Measurements from ENCODE around the gene ABCC6. TPM values are rescaled to one million over a fixed set of nuclear protein-coding genes. Genes with fewer than 3 reads are reported as not detected.

ABCC6 gene
- total RNA-seq, 1 experiment from 2014 or later, result 2.7 TPM

DNA sequence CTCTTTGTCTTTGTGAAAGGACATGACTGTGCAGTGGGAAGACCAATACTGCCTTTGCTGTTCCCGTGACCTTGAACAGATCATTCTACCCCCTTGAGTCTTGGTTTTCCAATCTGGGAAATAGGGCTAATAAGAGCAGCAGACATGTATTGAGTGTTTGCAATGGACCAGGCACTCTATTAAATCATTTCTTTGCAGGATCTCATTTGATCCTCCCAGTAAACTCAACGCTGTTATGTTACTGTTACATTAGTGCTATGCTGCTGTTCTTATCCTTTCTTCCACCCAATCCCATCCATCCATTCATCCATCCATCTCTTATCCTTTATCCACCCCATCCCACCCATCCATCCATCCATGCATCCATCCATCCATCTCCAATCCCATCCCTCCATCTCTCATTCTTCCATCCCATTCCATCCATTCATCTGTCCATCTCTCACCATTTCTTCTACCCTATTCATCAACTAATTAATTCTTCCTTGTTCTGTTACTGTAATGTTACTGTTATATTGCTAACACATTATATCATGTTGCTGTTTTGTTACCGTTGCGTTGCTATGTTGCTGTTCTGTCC lies 65.1 kb downstream of the ABCC6 start:
- Histone ChIP-seq H3K27ac (ENCODE audit: low read depth, low read length) (no peak overlapping the region), H3K9me3 (ENCODE audit: control insufficient read depth in 1 of 2, insufficient read depth in 1 of 2, low read depth in 1 of 2, low read length in 2 of 2) (no peaks in the 10 kb centered on the region), H3K36me3 (ENCODE audit: control insufficient read depth in 1 of 2, insufficient read depth in 2 of 2, low read length in 2 of 2) (no peaks in the 10 kb centered on the region), H3K27me3 (ENCODE audit: insufficient read depth, low read length) (no peaks in the 10 kb centered on the region), H2AFZ (ENCODE audit: low read depth, low read length, poor library complexity, severe bottlenecking) (no peak overlapping the region), H3K4me2 (ENCODE audit: low read length) (no peak overlapping the region), H4K20me1 (ENCODE audit: insufficient read depth) (no peaks in the 10 kb centered on the region), H3K9me2 (ENCODE audit: insufficient read depth) (no peaks in the 10 kb centered on the region), H3K4me1 (ENCODE audit: control insufficient read depth in 1 of 2, insufficient read depth in 2 of 2, low read length in 2 of 2) (no peaks in the 10 kb centered on the region), H3K9ac (ENCODE audit: low read length) (no peak overlapping the region), H3K79me2 (ENCODE audit: insufficient read depth, low read length) (no peaks in the 10 kb centered on the region), H3K4me3 (replicated peaks in 1 of 2; ENCODE audit: low read depth in 1 of 2, low read length in 2 of 2) (no peak overlapping the region)
- ChIA-PET POLR2A (no interaction called here), CTCF (no interaction called here), RAD21 (ENCODE audit: low non-redundant PET in 1 of 2, low total read pairs in 2 of 2, uncharacterized antibody in 2 of 2, unreplicated experiment in 2 of 2) (no interaction called here)
- no TSS peak for BruUV-seq (replicated peaks)
- intact Hi-C loops (cut with micrococcal nuclease), result no loop called here
- ATAC-seq (no peak), DNase-seq (ENCODE audit: low read depth, low spot score) (no peak)
- TF ChIP-seq, protein P1, sequence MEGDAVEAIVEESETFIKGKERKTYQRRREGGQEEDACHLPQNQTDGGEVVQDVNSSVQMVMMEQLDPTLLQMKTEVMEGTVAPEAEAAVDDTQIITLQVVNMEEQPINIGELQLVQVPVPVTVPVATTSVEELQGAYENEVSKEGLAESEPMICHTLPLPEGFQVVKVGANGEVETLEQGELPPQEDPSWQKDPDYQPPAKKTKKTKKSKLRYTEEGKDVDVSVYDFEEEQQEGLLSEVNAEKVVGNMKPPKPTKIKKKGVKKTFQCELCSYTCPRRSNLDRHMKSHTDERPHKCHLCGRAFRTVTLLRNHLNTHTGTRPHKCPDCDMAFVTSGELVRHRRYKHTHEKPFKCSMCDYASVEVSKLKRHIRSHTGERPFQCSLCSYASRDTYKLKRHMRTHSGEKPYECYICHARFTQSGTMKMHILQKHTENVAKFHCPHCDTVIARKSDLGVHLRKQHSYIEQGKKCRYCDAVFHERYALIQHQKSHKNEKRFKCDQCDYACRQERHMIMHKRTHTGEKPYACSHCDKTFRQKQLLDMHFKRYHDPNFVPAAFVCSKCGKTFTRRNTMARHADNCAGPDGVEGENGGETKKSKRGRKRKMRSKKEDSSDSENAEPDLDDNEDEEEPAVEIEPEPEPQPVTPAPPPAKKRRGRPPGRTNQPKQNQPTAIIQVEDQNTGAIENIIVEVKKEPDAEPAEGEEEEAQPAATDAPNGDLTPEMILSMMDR (IDR thresholded peaks at IDR 0.05 in 2 of 3, conservative IDR thresholded peaks at IDR 0.05 in 1 of 3; ENCODE audit: borderline replicate concordance in 1 of 3, insufficient read depth in 1 of 3, low read depth in 2 of 3, low read length in 2 of 3), result no peak
- TF ChIP-seq TCF7L2 (IDR thresholded peaks at IDR 0.05; ENCODE audit: borderline replicate concordance, extremely low read depth, insufficient read depth, insufficient read length) (no peak), SP1 (IDR thresholded peaks at IDR 0.05; ENCODE audit: low read depth) (no peak), ELF1 (IDR thresholded peaks at IDR 0.05; ENCODE audit: borderline replicate concordance, low read depth) (no peak), POLR2AphosphoS5 (IDR thresholded peaks at IDR 0.05; ENCODE audit: low read depth, low read length) (no peak)

GRCh38 chr16:16157166-16157565 lies 66.1 kb downstream of the ABCC6 start:
- H3K79me2 ChIP-seq (ENCODE audit: insufficient read depth, low read length), result no peaks in the 10 kb centered on the region
- CTCF ChIA-PET, result interaction anchor here (1.0 kb wide), 1 partner anchor 14 kb away, joined by 4 read pairs; no protein-coding TSS in a partner anchor
- no peak overlapping the region for H3K4me2 ChIP-seq (ENCODE audit: low read length)
- H3K9ac ChIP-seq (ENCODE audit: low read length), result no peak overlapping the region
- TF ChIP-seq FOSL1 (IDR thresholded peaks at IDR 0.05; ENCODE audit: low read depth) (no peak), ELF1 (IDR thresholded peaks at IDR 0.05; ENCODE audit: borderline replicate concordance, low read depth) (no peak)
- TF ChIP-seq, protein P2, sequence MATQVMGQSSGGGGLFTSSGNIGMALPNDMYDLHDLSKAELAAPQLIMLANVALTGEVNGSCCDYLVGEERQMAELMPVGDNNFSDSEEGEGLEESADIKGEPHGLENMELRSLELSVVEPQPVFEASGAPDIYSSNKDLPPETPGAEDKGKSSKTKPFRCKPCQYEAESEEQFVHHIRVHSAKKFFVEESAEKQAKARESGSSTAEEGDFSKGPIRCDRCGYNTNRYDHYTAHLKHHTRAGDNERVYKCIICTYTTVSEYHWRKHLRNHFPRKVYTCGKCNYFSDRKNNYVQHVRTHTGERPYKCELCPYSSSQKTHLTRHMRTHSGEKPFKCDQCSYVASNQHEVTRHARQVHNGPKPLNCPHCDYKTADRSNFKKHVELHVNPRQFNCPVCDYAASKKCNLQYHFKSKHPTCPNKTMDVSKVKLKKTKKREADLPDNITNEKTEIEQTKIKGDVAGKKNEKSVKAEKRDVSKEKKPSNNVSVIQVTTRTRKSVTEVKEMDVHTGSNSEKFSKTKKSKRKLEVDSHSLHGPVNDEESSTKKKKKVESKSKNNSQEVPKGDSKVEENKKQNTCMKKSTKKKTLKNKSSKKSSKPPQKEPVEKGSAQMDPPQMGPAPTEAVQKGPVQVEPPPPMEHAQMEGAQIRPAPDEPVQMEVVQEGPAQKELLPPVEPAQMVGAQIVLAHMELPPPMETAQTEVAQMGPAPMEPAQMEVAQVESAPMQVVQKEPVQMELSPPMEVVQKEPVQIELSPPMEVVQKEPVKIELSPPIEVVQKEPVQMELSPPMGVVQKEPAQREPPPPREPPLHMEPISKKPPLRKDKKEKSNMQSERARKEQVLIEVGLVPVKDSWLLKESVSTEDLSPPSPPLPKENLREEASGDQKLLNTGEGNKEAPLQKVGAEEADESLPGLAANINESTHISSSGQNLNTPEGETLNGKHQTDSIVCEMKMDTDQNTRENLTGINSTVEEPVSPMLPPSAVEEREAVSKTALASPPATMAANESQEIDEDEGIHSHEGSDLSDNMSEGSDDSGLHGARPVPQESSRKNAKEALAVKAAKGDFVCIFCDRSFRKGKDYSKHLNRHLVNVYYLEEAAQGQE (IDR thresholded peaks at IDR 0.05; ENCODE audit: low read depth), result no peak
- no peaks in the 10 kb centered on the region for H3K9me2 ChIP-seq (ENCODE audit: insufficient read depth)
- no peak overlapping the region for H3K27ac ChIP-seq (ENCODE audit: low read depth, low read length)
- no peak overlapping the region for H3K4me3 ChIP-seq (replicated peaks in 1 of 2; ENCODE audit: low read depth in 1 of 2, low read length in 2 of 2)
- H3K27me3 ChIP-seq (ENCODE audit: insufficient read depth, low read length), result no peaks in the 10 kb centered on the region
- no peaks in the 10 kb centered on the region for H3K4me1 ChIP-seq (ENCODE audit: control insufficient read depth in 1 of 2, insufficient read depth in 2 of 2, low read length in 2 of 2)
- no peaks in the 10 kb centered on the region for H3K9me3 ChIP-seq (ENCODE audit: control insufficient read depth in 1 of 2, insufficient read depth in 1 of 2, low read depth in 1 of 2, low read length in 2 of 2)
- no peak for ATAC-seq
- RAD21 ChIA-PET (ENCODE audit: low non-redundant PET in 1 of 2, low total read pairs in 2 of 2, uncharacterized antibody in 2 of 2, unreplicated experiment in 2 of 2), result no interaction called here
- POLR2A ChIA-PET, result no interaction called here
- DNase-seq (ENCODE audit: low read depth, low spot score), result no peak
- no peak overlapping the region for H2AFZ ChIP-seq (ENCODE audit: low read depth, low read length, poor library complexity, severe bottlenecking)
- H4K20me1 ChIP-seq (ENCODE audit: insufficient read depth), result no peaks in the 10 kb centered on the region
- intact Hi-C loops (cut with micrococcal nuclease), result no loop called here
- BruUV-seq (replicated peaks), result no TSS peak
- H3K36me3 ChIP-seq (ENCODE audit: control insufficient read depth in 1 of 2, insufficient read depth in 2 of 2, low read length in 2 of 2), result no peaks in the 10 kb centered on the region

Measured in HCT116 (cell line).